ENCODE measurements around the gene GPR26. TPM values are rescaled to one million over a fixed set of nuclear protein-coding genes. Genes with fewer than 3 reads are reported as not detected.

The GPR26 gene
- total RNA-seq, 4 donors from 2014 or later: not detected

DNA sequence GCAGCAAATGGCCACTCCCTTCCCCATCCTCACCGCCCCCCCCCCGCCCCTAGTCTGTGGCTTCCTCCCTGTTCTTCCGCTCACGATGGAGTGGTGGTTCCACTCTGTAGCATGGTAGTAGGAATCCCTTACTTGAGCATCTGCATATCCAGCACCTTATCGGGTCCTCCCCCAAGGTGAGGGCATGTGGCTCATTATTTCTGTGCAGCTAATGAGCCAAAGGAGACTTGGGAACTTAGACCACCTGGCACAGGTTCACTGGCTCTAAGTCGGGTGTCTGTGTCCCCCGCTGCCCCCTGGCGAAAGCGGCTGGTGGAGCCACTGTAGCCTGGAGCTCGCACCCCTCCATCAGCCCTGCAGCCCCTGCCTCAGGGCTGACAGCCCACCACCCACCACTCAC, 22.8 kb upstream of the GPR26 start:
- Histone ChIP-seq H3K4me1 (no peaks in the 10 kb centered on the region), H3K9me3 (no peaks in the 10 kb centered on the region), H3K27me3 (peaks cover 0 to 30% (median 0%) of the 10 kb centered on the region in 4 donors), H3K27ac (replicated peaks in 1 of 4) (no peak overlapping the region), H3K4me3 (no peak overlapping the region), H3K36me3 (no peaks in the 10 kb centered on the region)
- no peak for TF ChIP-seq EP300 (IDR thresholded peaks at IDR 0.05)
- TF ChIP-seq, protein P1, sequence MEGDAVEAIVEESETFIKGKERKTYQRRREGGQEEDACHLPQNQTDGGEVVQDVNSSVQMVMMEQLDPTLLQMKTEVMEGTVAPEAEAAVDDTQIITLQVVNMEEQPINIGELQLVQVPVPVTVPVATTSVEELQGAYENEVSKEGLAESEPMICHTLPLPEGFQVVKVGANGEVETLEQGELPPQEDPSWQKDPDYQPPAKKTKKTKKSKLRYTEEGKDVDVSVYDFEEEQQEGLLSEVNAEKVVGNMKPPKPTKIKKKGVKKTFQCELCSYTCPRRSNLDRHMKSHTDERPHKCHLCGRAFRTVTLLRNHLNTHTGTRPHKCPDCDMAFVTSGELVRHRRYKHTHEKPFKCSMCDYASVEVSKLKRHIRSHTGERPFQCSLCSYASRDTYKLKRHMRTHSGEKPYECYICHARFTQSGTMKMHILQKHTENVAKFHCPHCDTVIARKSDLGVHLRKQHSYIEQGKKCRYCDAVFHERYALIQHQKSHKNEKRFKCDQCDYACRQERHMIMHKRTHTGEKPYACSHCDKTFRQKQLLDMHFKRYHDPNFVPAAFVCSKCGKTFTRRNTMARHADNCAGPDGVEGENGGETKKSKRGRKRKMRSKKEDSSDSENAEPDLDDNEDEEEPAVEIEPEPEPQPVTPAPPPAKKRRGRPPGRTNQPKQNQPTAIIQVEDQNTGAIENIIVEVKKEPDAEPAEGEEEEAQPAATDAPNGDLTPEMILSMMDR (IDR thresholded peaks at IDR 0.05): no peak
- TF ChIP-seq POLR2AphosphoS5 (IDR thresholded peaks at IDR 0.05): no peak
- TF ChIP-seq POLR2A (IDR thresholded peaks at IDR 0.05; ENCODE audit: low read depth): no peak
- peak; percentile 75 for DNase-seq (ENCODE audit: extremely low spot score)
- 70% methylated on average over 10 of the region's 10 CpGs for WGBS
- intact Hi-C loops (cut with DNase I): no loop called here

DNA sequence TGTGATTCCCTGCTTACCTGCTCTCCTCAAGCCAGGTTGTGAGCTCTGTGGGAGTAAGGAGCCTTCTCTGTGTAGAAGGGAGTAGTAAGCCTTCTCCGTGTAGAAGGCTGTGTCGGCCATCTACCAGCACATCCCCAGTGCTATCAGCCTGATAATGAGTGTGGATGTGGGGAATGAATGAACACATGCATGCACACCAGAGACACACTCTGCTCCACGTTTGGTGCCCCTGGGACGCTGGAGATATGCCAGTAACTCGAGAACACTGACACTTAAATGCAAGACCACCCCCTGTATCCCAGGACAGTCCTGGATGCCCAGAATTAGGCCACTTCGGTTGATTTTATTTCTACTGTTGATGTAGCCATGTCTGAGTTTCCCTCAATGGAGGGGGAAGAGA, 21.1 kb upstream of the GPR26 start:
- WGBS: 70% methylated on average over 6 of the region's 6 CpGs
- peak; percentile 81 for DNase-seq (ENCODE audit: extremely low spot score)
- no peak overlapping the region for H3K27ac ChIP-seq (replicated peaks in 1 of 4)
- H3K9me3 ChIP-seq: no peaks in the 10 kb centered on the region
- TF ChIP-seq EP300 (IDR thresholded peaks at IDR 0.05) (no peak), POLR2AphosphoS5 (IDR thresholded peaks at IDR 0.05) (no peak), POLR2A (IDR thresholded peaks at IDR 0.05; ENCODE audit: low read depth) (no peak)
- TF ChIP-seq, protein P1 (IDR thresholded peaks at IDR 0.05): no peak
- intact Hi-C loops (cut with DNase I): no loop called here
- H3K4me3 ChIP-seq: no peak overlapping the region
- peaks cover 0 to 30% (median 0%) of the 10 kb centered on the region in 4 donors for H3K27me3 ChIP-seq
- H3K36me3 ChIP-seq: no peaks in the 10 kb centered on the region
- no peaks in the 10 kb centered on the region for H3K4me1 ChIP-seq

DNA sequence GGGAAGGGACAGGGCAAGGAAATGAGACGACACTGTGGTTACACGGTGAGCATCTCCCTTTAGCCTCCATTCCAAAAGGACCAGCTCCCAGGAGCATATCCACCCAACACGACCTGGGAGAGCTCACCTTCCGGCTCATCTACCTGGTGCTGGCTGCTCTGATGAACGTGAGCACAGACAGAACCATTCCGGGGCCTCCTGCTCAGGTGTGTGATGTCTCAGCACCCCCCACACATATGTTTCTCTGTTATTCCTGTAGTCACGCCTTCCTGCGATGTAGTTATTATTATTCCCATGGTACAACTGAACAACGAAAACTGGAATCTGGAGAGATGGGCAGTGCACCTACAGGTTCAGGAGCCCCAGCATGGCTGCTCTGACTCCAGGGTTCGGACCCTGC, 20.5 kb upstream of the GPR26 start:
- Histone ChIP-seq H3K4me3 (no peak overlapping the region), H3K4me1 (no peaks in the 10 kb centered on the region), H3K27me3 (peaks cover 0 to 34% (median 0%) of the 10 kb centered on the region in 4 donors), H3K9me3 (no peaks in the 10 kb centered on the region), H3K27ac (replicated peaks in 1 of 4) (no peak overlapping the region), H3K36me3 (no peaks in the 10 kb centered on the region)
- TF ChIP-seq EP300 (IDR thresholded peaks at IDR 0.05) (no peak), POLR2AphosphoS5 (IDR thresholded peaks at IDR 0.05) (no peak), POLR2A (IDR thresholded peaks at IDR 0.05; ENCODE audit: low read depth) (no peak)
- TF ChIP-seq, protein P1 (IDR thresholded peaks at IDR 0.05): no peak
- intact Hi-C loops (cut with DNase I): no loop called here
- no peak for DNase-seq (ENCODE audit: extremely low spot score)
- WGBS: 80% methylated on average over 10 of the region's 10 CpGs

DNA sequence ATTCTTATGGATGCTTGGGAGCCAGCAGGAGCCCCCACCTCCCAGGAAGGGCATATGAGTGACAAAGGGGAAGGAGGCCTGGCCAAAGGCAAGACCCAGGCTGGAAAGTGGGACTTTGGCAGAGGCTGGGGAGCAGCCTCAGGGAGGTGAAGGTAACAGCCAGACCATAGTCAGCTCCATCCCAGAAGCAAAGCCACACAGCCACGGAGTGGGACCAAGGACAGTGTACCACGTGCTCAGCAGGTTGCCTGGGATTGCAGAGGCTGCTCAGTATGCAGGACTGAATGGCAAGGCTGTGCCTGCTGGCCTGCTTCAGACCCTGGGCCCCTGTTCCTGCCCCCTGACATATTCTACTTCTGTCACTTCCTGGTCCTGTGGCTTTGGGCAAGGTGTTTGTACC, 17.6 kb upstream of the GPR26 start:
- peak; percentile 92 for DNase-seq (ENCODE audit: extremely low spot score)
- Histone ChIP-seq H3K9me3 (no peaks in the 10 kb centered on the region), H3K27ac (replicated peaks in 1 of 4) (no peak overlapping the region), H3K36me3 (no peaks in the 10 kb centered on the region), H3K4me1 (no peaks in the 10 kb centered on the region), H3K27me3 (peaks cover 0 to 39% (median 0%) of the 10 kb centered on the region in 4 donors), H3K4me3 (no peak overlapping the region)
- TF ChIP-seq POLR2A (IDR thresholded peaks at IDR 0.05; ENCODE audit: low read depth): no peak
- TF ChIP-seq, protein P1 (IDR thresholded peaks at IDR 0.05): no peak
- TF ChIP-seq POLR2AphosphoS5 (IDR thresholded peaks at IDR 0.05): no peak
- TF ChIP-seq EP300 (IDR thresholded peaks at IDR 0.05): no peak
- intact Hi-C loops (cut with DNase I): no loop called here
- WGBS: 45% methylated on average over 2 of the region's 2 CpGs

DNA sequence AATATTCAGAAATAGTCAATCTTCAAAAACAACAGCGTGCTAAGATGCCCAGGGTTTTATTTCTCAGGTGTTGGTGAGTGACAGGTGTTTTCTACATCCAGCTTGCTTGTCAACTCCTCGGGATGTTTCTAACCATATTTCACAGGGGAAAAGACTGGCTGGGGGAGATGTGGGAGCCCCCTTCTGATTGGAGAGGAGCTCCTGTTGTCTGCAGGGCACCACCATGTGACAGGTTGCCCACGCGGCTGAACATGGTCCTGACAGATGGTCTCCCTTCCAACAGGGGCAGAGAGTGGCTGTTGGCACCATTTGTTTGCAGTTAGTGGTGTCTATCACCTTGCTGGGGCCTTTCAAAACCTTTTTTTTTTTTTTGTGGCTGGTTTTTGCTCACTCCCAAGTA, 16.5 kb upstream of the GPR26 start:
- intact Hi-C loops (cut with DNase I): no loop called here
- Histone ChIP-seq H3K27me3 (peaks cover 0 to 32% (median 0%) of the 10 kb centered on the region in 4 donors), H3K27ac (replicated peaks in 1 of 4) (no peak overlapping the region), H3K4me1 (no peaks in the 10 kb centered on the region), H3K4me3 (no peak overlapping the region), H3K9me3 (peaks cover 0 to 3% (median 0%) of the 10 kb centered on the region in 4 donors), H3K36me3 (no peaks in the 10 kb centered on the region)
- DNase-seq (ENCODE audit: extremely low spot score): peak; percentile 74
- TF ChIP-seq, protein P1 (IDR thresholded peaks at IDR 0.05): no peak
- no peak for TF ChIP-seq POLR2AphosphoS5 (IDR thresholded peaks at IDR 0.05)
- no peak for TF ChIP-seq EP300 (IDR thresholded peaks at IDR 0.05)
- no peak for TF ChIP-seq POLR2A (IDR thresholded peaks at IDR 0.05; ENCODE audit: low read depth)
- WGBS: 47% methylated on average over 4 of the region's 4 CpGs
